C4-2B (cell line): ENCODE measurements around the gene KCNK13.

ENCODE experiments used
- ZFX ChIP-seq: fragments of 450-650 bp; IDR thresholded peaks from 2 replicates; pipeline ENCODE4 v1.6.1; 2017
- TF ChIP-seq, protein P1 (sequence below): fragments of 450-650 bp; conservative IDR thresholded peaks from 2 replicates; pipeline ENCODE4 v1.5.1; 2017; ENCODE audit warnings: mild to moderate bottlenecking

- TF ChIP-seq, protein P1, sequence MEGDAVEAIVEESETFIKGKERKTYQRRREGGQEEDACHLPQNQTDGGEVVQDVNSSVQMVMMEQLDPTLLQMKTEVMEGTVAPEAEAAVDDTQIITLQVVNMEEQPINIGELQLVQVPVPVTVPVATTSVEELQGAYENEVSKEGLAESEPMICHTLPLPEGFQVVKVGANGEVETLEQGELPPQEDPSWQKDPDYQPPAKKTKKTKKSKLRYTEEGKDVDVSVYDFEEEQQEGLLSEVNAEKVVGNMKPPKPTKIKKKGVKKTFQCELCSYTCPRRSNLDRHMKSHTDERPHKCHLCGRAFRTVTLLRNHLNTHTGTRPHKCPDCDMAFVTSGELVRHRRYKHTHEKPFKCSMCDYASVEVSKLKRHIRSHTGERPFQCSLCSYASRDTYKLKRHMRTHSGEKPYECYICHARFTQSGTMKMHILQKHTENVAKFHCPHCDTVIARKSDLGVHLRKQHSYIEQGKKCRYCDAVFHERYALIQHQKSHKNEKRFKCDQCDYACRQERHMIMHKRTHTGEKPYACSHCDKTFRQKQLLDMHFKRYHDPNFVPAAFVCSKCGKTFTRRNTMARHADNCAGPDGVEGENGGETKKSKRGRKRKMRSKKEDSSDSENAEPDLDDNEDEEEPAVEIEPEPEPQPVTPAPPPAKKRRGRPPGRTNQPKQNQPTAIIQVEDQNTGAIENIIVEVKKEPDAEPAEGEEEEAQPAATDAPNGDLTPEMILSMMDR, result no peak
- no peak for TF ChIP-seq ZFX
Measured at GRCh38 chr14:90045616-90046015, 16.2 kb upstream of the KCNK13 start.
